PC-9 (cell line): ENCODE results near the gene IGFLR1. TPM values are rescaled to one million over a fixed set of nuclear protein-coding genes. Genes with fewer than 3 reads are reported as not detected.

ENCODE experiments used
- BruUV-seq: library from RNA; stranded (reverse); fragments of 400-500 nt; replicated peaks from 2 replicates; lab custom pipeline; 2021; lab: Mats Ljungman, UMichigan
- CTCF ChIA-PET: fragments of 300-600 bp; sonication (Branson Sonifier 250); formaldehyde crosslinking; loops from one replicate; lab custom pipeline; 2022; ENCODE audit warnings: antibody characterized with exemption; lab: Charles Lee
- POLR2A ChIA-PET: fragments of 300-600 bp; sonication (Branson Sonifier 250); formaldehyde crosslinking; loops from one replicate; lab custom pipeline; 2022; ENCODE audit warnings: antibody characterized with exemption; ENCODE audit not compliant: unreplicated experiment; lab: Charles Lee
- DNase-seq, 2 experiments: peaks; one replicate each; pipeline versions ENCODE4 v3.0.0 to v3.0.0-alpha.2; 2015 to 2022; ENCODE audit warnings: mixed read lengths in 1 of 2
- H2AFZ ChIP-seq: fragments of 200-600 bp; sonication (generic); 2 replicates; pipeline ENCODE4 v1.8.1; 2017; ENCODE audit warnings: antibody characterized with exemption
- H3F3A ChIP-seq: fragments of 200-600 bp; sonication (generic); 2 replicates; pipeline ENCODE4 v1.8.1; 2017; ENCODE audit warnings: antibody characterized with exemption, mild to moderate bottlenecking, low read depth; ENCODE audit not compliant: insufficient read depth
- H3K27ac ChIP-seq: fragments of 200-600 bp; sonication (generic); 2 replicates; pipeline ENCODE4 v1.6.1; 2016; ENCODE audit warnings: mixed run types
- H3K27me3 ChIP-seq: fragments of 200-600 bp; sonication (generic); 2 replicates; pipeline ENCODE4 v1.6.1; 2016; ENCODE audit warnings: low read depth, mixed run types; ENCODE audit not compliant: insufficient read depth
- H3K36me3 ChIP-seq: fragments of 200-600 bp; sonication (generic); 2 replicates; pipeline ENCODE4 v1.6.1; 2016; ENCODE audit warnings: low read depth, mixed run types
- H3K4me1 ChIP-seq: fragments of 200-600 bp; sonication (generic); replicated peaks from 2 replicates; pipeline ENCODE4 v1.6.1; 2016; ENCODE audit warnings: mixed run types; ENCODE audit not compliant: insufficient read depth
- H3K4me2 ChIP-seq: fragments of 200-600 bp; sonication (generic); 2 replicates; pipeline ENCODE4 v1.6.1; 2017; ENCODE audit warnings: mixed run types
- H3K4me3 ChIP-seq: fragments of 200-600 bp; sonication (generic); 2 replicates; pipeline ENCODE4 v1.6.1; 2016; ENCODE audit warnings: mixed run types
- H3K79me2 ChIP-seq: fragments of 200-600 bp; sonication (generic); 2 replicates; pipeline ENCODE4 v1.6.1; 2017; ENCODE audit warnings: low read depth, mixed run types
- H3K9me2 ChIP-seq: fragments of 200-600 bp; sonication (generic); 2 replicates; pipeline ENCODE4 v1.8.1; 2017; ENCODE audit warnings: mild to moderate bottlenecking; ENCODE audit not compliant: insufficient read depth
- H3K9me3 ChIP-seq: fragments of 200-600 bp; sonication (generic); 2 replicates; pipeline ENCODE4 v1.8.1; 2016; ENCODE audit warnings: low read depth; ENCODE audit not compliant: insufficient read depth
- H4K20me1 ChIP-seq: fragments of 200-600 bp; sonication (generic); 2 replicates; pipeline ENCODE4 v1.8.1; 2017; ENCODE audit not compliant: insufficient read depth
- CTCF ChIP-seq: fragments of 200-600 bp; sonication (generic); conservative IDR thresholded peaks from 2 replicates; pipeline ENCODE4 v1.6.1; 2017; ENCODE audit warnings: mixed run types, antibody characterized with exemption, mild to moderate bottlenecking, moderate library complexity
- EZH2 ChIP-seq: fragments of 200-600 bp; sonication (generic); IDR thresholded peaks from 2 replicates; pipeline ENCODE4 v1.8.0; 2017; ENCODE audit warnings: antibody characterized with exemption, low read depth
- intact Hi-C: fragments of 100-400 bp; cut with micrococcal nuclease; formaldehyde crosslinking; loops from one replicate; pipeline ENCODE4 v1.10.0; 2022; ENCODE audit not compliant: unreplicated experiment
- total RNA-seq: library from RNA; stranded (reverse); gene quantifications from 2 replicates; pipeline ENCODE4 v1.2.3, GENCODE V29; 2021

Gene IGFLR1
- total RNA-seq, 1 experiment from 2014 or later = 9.7 TPM

DNA sequence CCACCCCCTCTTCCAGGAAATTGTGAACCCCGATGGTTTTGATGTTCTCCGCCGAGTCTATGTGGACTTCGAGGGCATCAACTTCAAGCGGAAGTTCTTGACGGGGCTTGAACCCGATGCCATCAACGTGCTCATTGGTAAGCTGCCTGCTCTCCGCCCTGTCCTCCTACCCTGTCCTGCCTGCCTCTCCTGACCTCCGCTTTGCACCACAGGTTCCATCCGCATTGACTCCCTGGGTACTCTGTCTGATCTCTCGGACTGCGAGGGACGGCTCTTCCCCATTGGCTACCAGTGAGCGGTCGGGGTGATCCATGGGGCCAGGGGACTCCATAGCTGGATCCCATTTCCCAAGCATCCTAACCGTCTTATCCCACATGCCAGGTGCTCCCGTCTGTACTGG, 11.9 kb downstream of the IGFLR1 start:
- CTCF ChIA-PET = no interaction called here
- POLR2A ChIA-PET = no interaction called here
- no TSS peak for BruUV-seq
- no peak for DNase-seq
- H3K27me3 ChIP-seq = no peaks in the 10 kb centered on the region
- H3K4me3 ChIP-seq = no peak overlapping the region
- no peaks in the 10 kb centered on the region for H3K79me2 ChIP-seq
- no peaks in the 10 kb centered on the region for H4K20me1 ChIP-seq
- no peaks in the 10 kb centered on the region for H3F3A ChIP-seq
- no peaks in the 10 kb centered on the region; the same call in 1 of the 2 replicates for H3K36me3 ChIP-seq
- TF ChIP-seq EZH2 = no peak
- no peak for TF ChIP-seq CTCF
- H3K9me3 ChIP-seq = no peaks in the 10 kb centered on the region
- H3K27ac ChIP-seq = no peak overlapping the region
- no peak overlapping the region for H2AFZ ChIP-seq
- H3K4me1 ChIP-seq = no peaks in the 10 kb centered on the region
- H3K9me2 ChIP-seq = no peaks in the 10 kb centered on the region
- no peak overlapping the region for H3K4me2 ChIP-seq
- intact Hi-C loops = no loop called here

DNA sequence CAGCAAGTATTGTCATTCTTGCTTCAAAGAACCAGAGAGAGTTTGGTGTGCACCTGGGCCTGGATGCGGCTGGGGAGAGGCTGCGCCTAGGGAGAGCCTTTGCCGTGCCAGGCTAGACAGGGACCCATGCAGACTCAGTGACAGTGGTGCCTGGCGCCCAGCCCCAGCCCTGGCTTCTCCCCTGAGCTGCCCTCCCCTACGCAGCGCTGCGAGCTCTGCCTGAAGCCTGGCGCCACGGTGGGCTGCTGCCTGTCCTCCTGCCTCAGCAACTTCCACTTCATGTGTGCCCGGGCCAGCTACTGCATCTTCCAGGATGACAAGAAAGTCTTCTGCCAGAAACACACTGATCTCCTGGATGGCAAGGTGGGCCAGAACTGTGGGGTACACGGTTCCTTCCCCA, 12.5 kb downstream of the IGFLR1 start:
- Histone ChIP-seq H3K4me1 (no peaks in the 10 kb centered on the region), H3K27me3 (no peaks in the 10 kb centered on the region), H3K4me2 (no peak overlapping the region), H3K4me3 (no peak overlapping the region), H3K27ac (no peak overlapping the region), H3F3A (no peaks in the 10 kb centered on the region), H4K20me1 (no peaks in the 10 kb centered on the region), H3K36me3 (no peaks in the 10 kb centered on the region; the same call in 1 of the 2 replicates), H3K9me3 (no peaks in the 10 kb centered on the region), H3K79me2 (no peaks in the 10 kb centered on the region), H3K9me2 (no peaks in the 10 kb centered on the region), H2AFZ (no peak overlapping the region)
- ChIA-PET POLR2A (no interaction called here), CTCF (no interaction called here)
- intact Hi-C loops = no loop called here
- no peak for DNase-seq
- BruUV-seq = no TSS peak
- TF ChIP-seq CTCF (no peak), EZH2 (no peak)

DNA sequence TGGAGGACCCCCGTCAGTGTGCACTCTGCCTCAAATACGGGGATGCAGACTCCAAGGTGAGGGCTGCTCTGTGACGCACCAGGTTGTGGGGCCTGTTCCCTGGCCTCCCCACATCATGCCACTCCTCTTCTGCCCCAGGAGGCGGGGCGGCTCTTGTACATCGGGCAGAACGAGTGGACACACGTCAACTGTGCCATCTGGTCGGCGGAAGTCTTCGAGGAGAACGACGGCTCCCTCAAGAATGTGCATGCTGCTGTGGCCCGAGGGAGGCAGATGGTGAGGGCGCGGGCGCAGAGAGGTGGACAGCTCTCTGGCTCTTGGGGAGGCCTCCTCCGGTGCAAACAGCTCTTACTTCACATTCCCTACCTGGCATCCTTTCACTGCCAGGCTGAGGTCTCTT, 13.2 kb downstream of the IGFLR1 start:
- H3K27me3 ChIP-seq = no peaks in the 10 kb centered on the region
- H2AFZ ChIP-seq = no peak overlapping the region
- CTCF ChIA-PET = no interaction called here
- no peak for DNase-seq
- no peaks in the 10 kb centered on the region for H3K4me1 ChIP-seq
- no peak for TF ChIP-seq EZH2
- TF ChIP-seq CTCF = no peak
- no TSS peak for BruUV-seq
- no peaks in the 10 kb centered on the region for H4K20me1 ChIP-seq
- POLR2A ChIA-PET = interaction anchor here (0.8 kb wide), 1 partner anchor 604 kb away, joined by 5 read pairs; no protein-coding TSS in a partner anchor
- no peaks in the 10 kb centered on the region for H3K79me2 ChIP-seq
- H3F3A ChIP-seq = no peaks in the 10 kb centered on the region
- no peaks in the 10 kb centered on the region; the same call in 1 of the 2 replicates for H3K36me3 ChIP-seq
- H3K4me2 ChIP-seq = no peak overlapping the region
- no peaks in the 10 kb centered on the region for H3K9me2 ChIP-seq
- H3K9me3 ChIP-seq = no peaks in the 10 kb centered on the region
- H3K27ac ChIP-seq = no peak overlapping the region
- intact Hi-C loops = no loop called here
- no peak overlapping the region for H3K4me3 ChIP-seq
